Heart right ventricle (tissue), 16 donors: ENCODE results near the gene WWOX. TPM values are rescaled to one million over a fixed set of nuclear protein-coding genes. Genes with fewer than 3 reads are reported as not detected.

Experiments
- ATAC-seq, 8 donors: fragments of 200-7000 bp; cut with Tn5 transposase; one replicate each; pipeline ENCODE4 v1.9.1; 2020; ENCODE audit warnings: mild to moderate bottlenecking in 8 of 8, moderate library complexity in 8 of 8, moderate number of reproducible peaks in 1 of 8
- DNase-seq, 2 donors: peaks; one replicate each; pipeline ENCODE4 v3.0.0-alpha.2; 2020
- H3K27ac ChIP-seq, 10 donors: fragments of 200-600 bp; sonication (generic) in 2 of 10; one replicate each; pipeline versions ENCODE4 v1.5.0 to v1.8.0; 2020 to 2022; ENCODE audit warnings: mild to moderate bottlenecking in 3 of 10
- H3K27me3 ChIP-seq, 7 donors: fragments of 200-600 bp; one replicate each; pipeline ENCODE4 v1.8.0; 2021 to 2022; ENCODE audit warnings: mild to moderate bottlenecking in 2 of 7
- H3K36me3 ChIP-seq, 9 donors: fragments of 200-600 bp; sonication (generic) in 1 of 9; one replicate each; pipeline versions ENCODE4 v1.5.0 to v1.8.0; 2020 to 2022; ENCODE audit warnings: mild to moderate bottlenecking in 2 of 9
- H3K4me1 ChIP-seq, 9 donors: fragments of 200-600 bp; sonication (generic) in 1 of 9; one replicate each; pipeline versions ENCODE4 v1.5.0 to v1.8.0; 2020 to 2022; ENCODE audit warnings: mild to moderate bottlenecking in 4 of 9
- H3K4me3 ChIP-seq, 10 donors: fragments of 200-600 bp; sonication (generic) in 2 of 10; one replicate each; pipeline versions ENCODE4 v1.5.0 to v1.8.0; 2020 to 2022; ENCODE audit warnings: mild to moderate bottlenecking in 7 of 10, moderate library complexity in 2 of 10
- H3K9me3 ChIP-seq, 11 donors: fragments of 200-600 bp in 10 of 11; sonication (generic) in 2 of 11; one replicate each; pipeline versions ENCODE4 v1.5.0 to v1.8.0; 2013 to 2022; ENCODE audit warnings: mild to moderate bottlenecking in 2 of 11, control low read depth in 1 of 11, moderate library complexity in 1 of 11
- WGBS, 2 donors: extraction: QIAGEN DNeasy Blood & Tissue Kit; methylation state at CpG; one replicate each; pipeline ENCODE4 v1.1.7; 2013; ENCODE audit warnings: inconsistent platforms in 1 of 2; 5-methylcytosine and 5-hydroxymethylcytosine counted together
- intact Hi-C, 10 donors: fragments of 100-400 bp; cut with DNase I; formaldehyde crosslinking; loops; one replicate each; pipeline versions ENCODE4 v1.11.1 to v1.14.2; 2022
- polyA plus RNA-seq, 2 donors: library from polyadenylated mRNA; stranded (reverse); fragments of 200-250 nt; gene quantifications; one replicate each; pipeline ENCODE4 v1.2.3, GENCODE V29; 2013
- total RNA-seq, 10 donors: library from RNA; stranded (reverse); fragmentation: NEBNext Ultra II Directional in 3 of 10; extraction: Animal tissue kit (Norgen Biotek cat#: 25700) in 3 of 10; gene quantifications; one replicate each; pipeline versions ENCODE4 v1.2.1 to v1.2.4, GENCODE V29; 2021 to 2023
- TF ChIP-seq, protein P1 (sequence below), 9 donors: fragments of 200-600 bp; sonication (generic) in 2 of 9; IDR thresholded peaks; one replicate each; pipeline versions ENCODE4 v1.5.0 to v1.8.0; 2021 to 2022; ENCODE audit warnings: antibody characterized with exemption in 9 of 9, mild to moderate bottlenecking in 5 of 9, moderate library complexity in 1 of 9
- donor health status: Arrhythmogenic right ventricular cardiomyopathy.
- donor health status: ischemic (EF 13 %, LVEDD 7.1; RV severe dilation, severe dysfunction).
- donor health status: healthy with polysubstance abuse.
- donor health status: DM: no; HTN: yes; CAD: no.
- donor health status: DM: no; HTN: no; CAD: no.
- donor health status: ischemic (EF 25% LVEDD 6.9; RV normal size, moderate dysfunction).
- donor health status: ischemic (EF 25% LVEDD 5.7; RV mildly dilated, moderate dysfunction).
- donor health status: healthy.
- donor health status: DM: yes; HTN: yes; CAD: no.
- donor health status: Ischemic cardiomyopathy.
- donor health status: ischemic (EF 35%, LVEDD 5.7; RV mildly dilated, moderate dysfunction).
- donor health status: nonischemic (EF 11% LVEDD 7.7; RV severe dilation, severe dysfunction).
- donor health status: DM: yes; HTN: yes; CAD: no.
- donor health status: PGD.
- donor health status: ischemic (EF 29% LVEDD 5.4; RV normal size, mild dysfunction).
- donor health status: nonischemic (EF 23%, LVEDD 6.1; RV moderate dilation, normal function).

The WWOX gene
- total and polyA plus RNA-seq, 12 donors = 4.9 to 15.0 (median 9.9) TPM

DNA sequence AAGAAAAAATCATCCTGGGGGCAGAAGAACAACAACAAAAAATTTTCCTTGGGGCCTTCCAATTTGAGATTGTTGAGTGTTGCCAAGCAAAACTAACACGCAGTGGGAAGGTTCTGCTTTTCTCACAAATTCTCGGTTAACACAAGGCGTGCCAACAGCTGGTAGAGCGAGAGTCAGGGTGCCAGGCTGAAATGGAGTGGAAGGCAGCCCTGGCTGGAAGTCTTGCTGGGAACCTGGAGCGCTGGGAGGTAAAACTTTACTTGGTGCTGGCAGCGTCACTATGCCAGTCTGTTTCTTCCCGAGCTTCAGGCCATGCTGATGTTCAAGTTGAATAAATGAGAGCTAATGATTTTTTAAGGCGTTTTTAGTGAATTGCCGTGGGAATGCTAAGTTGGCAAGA lies 189.4 kb downstream of the WWOX start:
- Histone ChIP-seq H3K27me3 (no peaks in the 10 kb centered on the region), H3K9me3 (no peaks in the 10 kb centered on the region), H3K36me3 (no peaks in the 10 kb centered on the region), H3K4me1 (peaks cover 0 to 8% (median 0%) of the 10 kb centered on the region in 9 donors), H3K4me3 (no peak overlapping the region), H3K27ac (no peak overlapping the region)
- TF ChIP-seq, protein P1, sequence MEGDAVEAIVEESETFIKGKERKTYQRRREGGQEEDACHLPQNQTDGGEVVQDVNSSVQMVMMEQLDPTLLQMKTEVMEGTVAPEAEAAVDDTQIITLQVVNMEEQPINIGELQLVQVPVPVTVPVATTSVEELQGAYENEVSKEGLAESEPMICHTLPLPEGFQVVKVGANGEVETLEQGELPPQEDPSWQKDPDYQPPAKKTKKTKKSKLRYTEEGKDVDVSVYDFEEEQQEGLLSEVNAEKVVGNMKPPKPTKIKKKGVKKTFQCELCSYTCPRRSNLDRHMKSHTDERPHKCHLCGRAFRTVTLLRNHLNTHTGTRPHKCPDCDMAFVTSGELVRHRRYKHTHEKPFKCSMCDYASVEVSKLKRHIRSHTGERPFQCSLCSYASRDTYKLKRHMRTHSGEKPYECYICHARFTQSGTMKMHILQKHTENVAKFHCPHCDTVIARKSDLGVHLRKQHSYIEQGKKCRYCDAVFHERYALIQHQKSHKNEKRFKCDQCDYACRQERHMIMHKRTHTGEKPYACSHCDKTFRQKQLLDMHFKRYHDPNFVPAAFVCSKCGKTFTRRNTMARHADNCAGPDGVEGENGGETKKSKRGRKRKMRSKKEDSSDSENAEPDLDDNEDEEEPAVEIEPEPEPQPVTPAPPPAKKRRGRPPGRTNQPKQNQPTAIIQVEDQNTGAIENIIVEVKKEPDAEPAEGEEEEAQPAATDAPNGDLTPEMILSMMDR (IDR thresholded peaks at IDR 0.05) = no peak
- ATAC-seq = no peak
- intact Hi-C loops = no loop called here
- 94 to 97% methylated on average over 9 of the region's 9 CpGs for WGBS, 2 donors
- no peak for DNase-seq

DNA sequence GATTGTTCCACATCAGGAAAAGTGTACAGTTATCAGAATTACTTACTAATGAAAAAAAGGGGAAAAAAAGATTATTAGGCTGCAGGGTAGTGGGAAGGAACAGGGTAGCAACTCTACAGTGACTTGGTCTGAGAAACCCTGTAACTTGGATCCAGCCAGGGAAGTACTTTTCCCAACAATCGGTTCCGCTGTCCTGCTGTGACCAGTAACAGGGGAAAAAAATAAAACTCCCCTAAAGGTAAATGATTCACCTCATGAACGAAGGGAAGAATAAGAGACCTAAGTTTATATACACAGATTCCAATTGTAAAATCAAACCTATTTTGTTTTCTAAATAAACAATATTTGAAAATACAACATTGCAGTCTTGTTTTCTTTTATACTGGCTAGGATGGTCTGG lies 189.9 kb downstream of the WWOX start:
- WGBS, 2 donors = 63 to 93% methylated on average over 3 of the region's 3 CpGs
- no peak for ATAC-seq
- no peak for DNase-seq
- H3K4me1 ChIP-seq = peaks cover 0 to 8% (median 0%) of the 10 kb centered on the region in 9 donors
- H3K9me3 ChIP-seq = no peaks in the 10 kb centered on the region
- no peak overlapping the region for H3K27ac ChIP-seq
- no peak overlapping the region for H3K4me3 ChIP-seq
- H3K27me3 ChIP-seq = no peaks in the 10 kb centered on the region
- no peaks in the 10 kb centered on the region for H3K36me3 ChIP-seq
- TF ChIP-seq, protein P1 (IDR thresholded peaks at IDR 0.05) = no peak
- intact Hi-C loops = no loop called here

DNA sequence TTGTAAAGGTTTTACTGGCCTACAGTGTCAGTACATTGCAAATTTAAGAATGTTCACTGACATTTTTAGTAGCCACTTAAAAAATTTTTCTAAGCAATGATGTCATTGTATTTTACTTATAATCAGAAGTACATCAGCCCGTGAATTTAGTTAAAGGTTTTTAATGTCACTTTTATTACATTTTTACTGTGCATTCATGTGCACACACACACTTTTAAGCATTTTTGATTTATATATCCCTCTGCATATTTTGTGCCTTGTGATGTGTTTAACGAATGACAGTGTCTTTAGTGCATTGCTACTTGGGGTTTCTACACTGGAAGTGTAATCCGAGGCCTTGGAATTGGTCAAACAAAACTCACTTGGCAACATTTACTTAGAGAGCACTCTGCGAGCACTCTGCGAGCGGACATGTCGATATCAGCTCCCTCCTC lies 190.4 kb downstream of the WWOX start:
- Histone ChIP-seq H3K36me3 (no peaks in the 10 kb centered on the region), H3K4me3 (no peak overlapping the region), H3K9me3 (no peaks in the 10 kb centered on the region), H3K4me1 (peaks cover 0 to 8% (median 0%) of the 10 kb centered on the region in 9 donors), H3K27me3 (no peaks in the 10 kb centered on the region), H3K27ac (no peak overlapping the region)
- no peak for DNase-seq
- no peak for ATAC-seq
- TF ChIP-seq, protein P1 (IDR thresholded peaks at IDR 0.05) = no peak
- WGBS, 2 donors = 72 to 84% methylated on average over 7 of the region's 7 CpGs
- intact Hi-C loops = no loop called here

DNA sequence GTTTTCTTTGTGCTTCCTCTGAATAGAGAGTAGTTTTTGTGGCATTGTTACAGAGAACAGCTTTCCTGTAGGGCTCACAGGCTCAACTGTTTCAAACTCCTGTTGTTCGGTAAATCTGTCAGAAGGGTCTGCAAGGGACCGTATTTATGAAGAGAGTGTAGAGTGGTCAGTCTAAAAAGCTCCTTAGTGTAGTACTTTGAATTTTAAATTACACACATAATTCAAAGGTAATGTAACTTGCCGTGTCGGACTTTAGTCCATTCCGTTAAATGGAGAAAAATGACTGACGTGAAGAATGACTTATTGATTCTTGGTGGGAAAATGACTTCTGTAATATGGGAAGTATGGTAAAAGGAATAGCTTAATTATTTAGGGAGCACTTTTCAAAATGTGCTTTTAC lies 190.9 kb downstream of the WWOX start:
- WGBS, 2 donors = 86 to 87% methylated on average over 6 of the region's 6 CpGs
- intact Hi-C loops = no loop called here
- no peaks in the 10 kb centered on the region for H3K36me3 ChIP-seq
- no peak overlapping the region for H3K4me3 ChIP-seq
- H3K4me1 ChIP-seq = peaks cover 0 to 8% (median 0%) of the 10 kb centered on the region in 9 donors
- no peak for DNase-seq
- ATAC-seq = no peak
- no peak overlapping the region for H3K27ac ChIP-seq
- no peaks in the 10 kb centered on the region for H3K27me3 ChIP-seq
- no peaks in the 10 kb centered on the region for H3K9me3 ChIP-seq
- TF ChIP-seq, protein P1 (IDR thresholded peaks at IDR 0.05) = no peak
